Tibial artery (tissue), 4 donors: ENCODE results near the gene BAG1.

ENCODE experiments used
- DNase-seq, 2 donors: peaks; one replicate each; pipeline ENCODE4 v3.0.0-alpha.2; 2019
- H3K27ac ChIP-seq, 2 donors: fragments of 200-600 bp; sonication (generic) in 1 of 2; 1 replicate in 1 of 2; 2 replicates in 1 of 2; pipeline ENCODE4 v1.5.1; 2018 to 2019; ENCODE audit warnings: mild to moderate bottlenecking in 1 of 2
- H3K27me3 ChIP-seq, 2 donors: fragments of 200-600 bp; sonication (generic) in 1 of 2; one replicate each; pipeline versions ENCODE4 v1.5.1 to v1.6.0; 2016 to 2019
- H3K36me3 ChIP-seq, 3 donors: fragments of 200-600 bp; sonication (generic) in 2 of 3; one replicate each; pipeline ENCODE4 v1.5.1; 2016 to 2019; ENCODE audit warnings: mild to moderate bottlenecking in 2 of 3
- H3K4me1 ChIP-seq, 4 donors: fragments of 200-600 bp; sonication (generic) in 2 of 4; 1 replicate in 3 of 4; 2 replicates in 1 of 4; pipeline ENCODE4 v1.5.1; 2016 to 2019
- H3K4me3 ChIP-seq, 2 donors: fragments of 200-600 bp; sonication (generic) in 1 of 2; 1 replicate in 1 of 2; 2 replicates in 1 of 2; pipeline ENCODE4 v1.5.1; 2018 to 2019; ENCODE audit warnings: mild to moderate bottlenecking in 2 of 2
- H3K9me3 ChIP-seq, 3 donors: fragments of 200-600 bp; sonication (generic) in 1 of 3; one replicate each; pipeline ENCODE4 v1.5.1; 2016 to 2019
- intact Hi-C: fragments of 100-400 bp; cut with DNase I; formaldehyde crosslinking; loops from one replicate; pipeline ENCODE4 v1.15.0; 2023; ENCODE audit warnings: low total_unique reads
- TF ChIP-seq, protein P1 (sequence below), 2 experiments: fragments of 200-600 bp in 1 of 2; fragments of 450-650 bp in 1 of 2; IDR thresholded peaks; one replicate each; pipeline ENCODE4 v1.5.1; 2017 to 2019; ENCODE audit warnings: antibody characterized with exemption in 2 of 2, mild to moderate bottlenecking in 1 of 2, moderate library complexity in 1 of 2

BAG1 gene

DNA sequence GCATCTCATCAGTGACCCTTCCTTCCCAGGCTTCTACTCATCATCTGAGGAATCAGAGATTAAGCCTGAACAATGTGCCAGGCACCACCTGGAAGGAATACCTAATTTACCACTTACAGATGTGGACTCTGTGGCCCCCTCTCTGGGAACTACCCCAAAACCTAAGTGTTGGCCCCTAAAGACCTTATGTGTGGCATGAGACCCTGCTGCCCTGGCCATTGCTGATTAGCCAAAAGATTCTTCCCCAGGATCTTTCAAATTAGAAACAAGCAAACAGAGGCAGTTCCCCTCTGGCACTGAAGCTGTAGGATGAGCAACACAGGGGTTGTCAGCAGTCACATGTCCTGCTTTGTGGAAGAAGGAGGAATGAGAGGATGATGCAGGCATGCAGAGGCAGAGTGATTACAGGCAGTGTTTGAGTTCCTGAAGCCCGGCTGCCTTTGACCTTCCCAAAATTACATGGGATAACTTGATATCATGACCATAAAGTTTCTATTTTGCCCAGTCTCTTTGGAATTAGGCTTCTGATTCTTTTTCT is 14.0 kb downstream of the BAG1 start:
- H3K36me3 ChIP-seq = peaks cover 22 to 68% (median 31%) of the 10 kb centered on the region in 3 donors
- H3K4me3 ChIP-seq = no peak overlapping the region
- H3K27me3 ChIP-seq = no peaks in the 10 kb centered on the region
- no peaks in the 10 kb centered on the region for H3K4me1 ChIP-seq
- intact Hi-C loops = no loop called here
- H3K27ac ChIP-seq = no peak overlapping the region
- no peak for DNase-seq
- no peaks in the 10 kb centered on the region for H3K9me3 ChIP-seq
- TF ChIP-seq, protein P1, sequence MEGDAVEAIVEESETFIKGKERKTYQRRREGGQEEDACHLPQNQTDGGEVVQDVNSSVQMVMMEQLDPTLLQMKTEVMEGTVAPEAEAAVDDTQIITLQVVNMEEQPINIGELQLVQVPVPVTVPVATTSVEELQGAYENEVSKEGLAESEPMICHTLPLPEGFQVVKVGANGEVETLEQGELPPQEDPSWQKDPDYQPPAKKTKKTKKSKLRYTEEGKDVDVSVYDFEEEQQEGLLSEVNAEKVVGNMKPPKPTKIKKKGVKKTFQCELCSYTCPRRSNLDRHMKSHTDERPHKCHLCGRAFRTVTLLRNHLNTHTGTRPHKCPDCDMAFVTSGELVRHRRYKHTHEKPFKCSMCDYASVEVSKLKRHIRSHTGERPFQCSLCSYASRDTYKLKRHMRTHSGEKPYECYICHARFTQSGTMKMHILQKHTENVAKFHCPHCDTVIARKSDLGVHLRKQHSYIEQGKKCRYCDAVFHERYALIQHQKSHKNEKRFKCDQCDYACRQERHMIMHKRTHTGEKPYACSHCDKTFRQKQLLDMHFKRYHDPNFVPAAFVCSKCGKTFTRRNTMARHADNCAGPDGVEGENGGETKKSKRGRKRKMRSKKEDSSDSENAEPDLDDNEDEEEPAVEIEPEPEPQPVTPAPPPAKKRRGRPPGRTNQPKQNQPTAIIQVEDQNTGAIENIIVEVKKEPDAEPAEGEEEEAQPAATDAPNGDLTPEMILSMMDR (IDR thresholded peaks at IDR 0.05) = no peak

DNA sequence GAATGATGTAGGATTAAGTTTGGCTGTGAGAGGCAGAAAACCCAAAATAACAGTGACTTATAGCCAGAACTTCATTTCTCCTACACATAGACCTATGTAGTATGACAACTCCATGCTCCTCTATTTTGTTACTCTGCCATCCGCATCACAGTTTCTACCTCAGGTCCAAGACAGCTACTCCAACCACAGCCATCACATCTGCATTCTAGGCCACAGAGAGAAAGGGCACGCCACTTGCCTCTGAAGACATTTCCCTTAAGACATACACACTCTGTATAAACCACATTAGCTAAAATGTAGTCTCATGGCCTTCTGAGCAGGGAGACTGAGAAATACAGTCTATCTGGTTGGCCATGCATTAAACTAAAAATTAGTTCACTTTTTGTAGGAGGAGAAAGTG is 14.5 kb downstream of the BAG1 start:
- DNase-seq = no peak
- peaks cover 16 to 62% (median 25%) of the 10 kb centered on the region in 3 donors for H3K36me3 ChIP-seq
- intact Hi-C loops = no loop called here
- no peaks in the 10 kb centered on the region for H3K9me3 ChIP-seq
- H3K4me1 ChIP-seq = no peaks in the 10 kb centered on the region
- H3K27me3 ChIP-seq = no peaks in the 10 kb centered on the region
- H3K4me3 ChIP-seq = no peak overlapping the region
- H3K27ac ChIP-seq = no peak overlapping the region
- TF ChIP-seq, protein P1 (IDR thresholded peaks at IDR 0.05) = no peak

DNA sequence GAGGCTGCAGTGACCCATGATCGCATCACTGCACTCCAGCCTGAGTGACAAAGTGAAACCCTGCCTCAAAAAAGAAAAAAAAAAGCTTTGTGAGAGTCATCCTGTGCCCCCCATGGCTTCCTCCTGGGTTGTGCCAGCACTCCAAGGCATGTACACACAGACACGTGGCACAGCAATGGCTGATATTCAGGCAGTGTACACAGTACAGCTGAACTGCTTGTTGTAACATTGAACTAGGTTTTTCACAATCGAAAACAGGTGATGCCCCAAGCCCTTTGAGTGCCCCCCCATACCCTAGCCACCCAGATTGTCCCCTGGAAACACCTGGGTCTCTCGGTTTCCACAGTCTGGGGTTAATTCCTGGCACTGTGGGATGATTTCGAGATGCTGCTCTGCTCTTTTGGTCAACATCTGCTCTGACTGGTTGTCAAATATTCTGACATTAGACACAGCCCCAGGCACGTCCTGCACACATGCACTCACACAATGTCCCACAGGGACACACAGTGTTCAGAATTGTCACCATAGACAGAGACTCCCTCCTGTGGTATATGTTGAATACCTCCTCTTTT is 15.3 kb downstream of the BAG1 start:
- intact Hi-C loops = no loop called here
- H3K36me3 ChIP-seq = peaks cover 8 to 54% (median 17%) of the 10 kb centered on the region in 3 donors
- H3K4me3 ChIP-seq = no peak overlapping the region
- H3K27me3 ChIP-seq = no peaks in the 10 kb centered on the region
- H3K27ac ChIP-seq = no peak overlapping the region
- no peak for DNase-seq
- H3K9me3 ChIP-seq = no peaks in the 10 kb centered on the region
- TF ChIP-seq, protein P1 (IDR thresholded peaks at IDR 0.05) = no peak
- no peaks in the 10 kb centered on the region for H3K4me1 ChIP-seq

DNA sequence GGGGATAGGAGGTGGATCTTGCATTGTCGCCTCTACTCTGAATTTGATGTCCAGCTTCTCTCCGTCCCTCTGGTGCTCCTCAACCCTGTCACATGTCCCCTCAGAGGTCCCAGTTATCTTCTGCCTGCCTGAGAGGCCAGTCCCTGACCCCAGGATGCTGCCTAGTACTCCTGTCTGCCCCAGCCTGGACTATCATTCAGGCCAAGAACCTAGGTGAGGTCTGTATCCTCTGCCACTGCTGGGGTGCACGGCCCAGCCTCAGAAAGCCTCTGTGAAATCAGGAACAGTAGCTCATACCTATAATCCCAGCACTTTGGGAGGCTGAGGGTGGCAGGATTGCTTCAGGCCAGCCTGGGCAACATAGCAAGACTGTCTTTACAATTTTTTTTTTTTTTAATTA is 15.9 kb downstream of the BAG1 start:
- no peak overlapping the region for H3K27ac ChIP-seq
- H3K27me3 ChIP-seq = no peaks in the 10 kb centered on the region
- intact Hi-C loops = no loop called here
- H3K4me1 ChIP-seq = no peaks in the 10 kb centered on the region
- H3K36me3 ChIP-seq = peaks cover 7 to 48% (median 12%) of the 10 kb centered on the region in 3 donors
- TF ChIP-seq, protein P1 (IDR thresholded peaks at IDR 0.05) = no peak
- no peaks in the 10 kb centered on the region for H3K9me3 ChIP-seq
- no peak for DNase-seq
- H3K4me3 ChIP-seq = no peak overlapping the region

DNA sequence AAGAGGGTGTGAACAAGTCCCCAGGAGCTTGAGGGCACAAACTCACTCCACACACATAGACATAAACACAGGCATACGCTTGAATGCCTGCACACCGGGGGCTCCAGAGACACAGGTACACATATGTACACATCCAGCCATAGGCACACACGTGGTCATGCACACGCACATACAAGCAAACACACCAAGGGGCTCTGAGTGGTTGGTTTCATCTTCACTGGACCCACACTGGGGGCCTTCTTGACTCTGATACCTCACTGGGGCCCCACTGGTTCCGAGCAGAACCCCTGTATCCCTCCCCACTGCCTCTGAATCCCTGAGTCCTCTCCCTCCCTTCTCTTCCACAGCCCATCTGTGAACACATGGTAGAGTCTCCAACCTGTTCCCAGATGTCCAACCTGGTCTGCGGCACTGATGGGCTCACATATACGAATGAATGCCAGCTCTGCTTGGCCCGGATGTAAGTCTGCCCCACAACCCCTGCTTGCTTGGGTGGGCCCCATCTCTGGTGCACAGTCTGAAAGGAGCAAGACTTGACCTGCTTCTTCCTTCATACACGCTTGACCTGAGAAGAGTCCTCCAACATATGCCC is 18.1 kb downstream of the BAG1 start:
- Histone ChIP-seq H3K27me3 (peaks cover 0 to 4% of the 10 kb centered on the region in 2 donors), H3K4me1 (no peaks in the 10 kb centered on the region), H3K27ac (no peak overlapping the region), H3K36me3 (peaks cover 0 to 26% (median 0%) of the 10 kb centered on the region in 3 donors), H3K9me3 (no peaks in the 10 kb centered on the region), H3K4me3 (no peak overlapping the region)
- TF ChIP-seq, protein P1 (IDR thresholded peaks at IDR 0.05) = no peak
- intact Hi-C loops = no loop called here
- no peak for DNase-seq
